ENCODE measurements around the gene CCAR1. TPM values are rescaled to one million over a fixed set of nuclear protein-coding genes. Genes with fewer than 3 reads are reported as not detected.

Gene CCAR1
- total and polyA plus RNA-seq, 2 of the 4 experiments (the other 2 are of a cell fraction): 35.1 to 60.8 TPM

DNA sequence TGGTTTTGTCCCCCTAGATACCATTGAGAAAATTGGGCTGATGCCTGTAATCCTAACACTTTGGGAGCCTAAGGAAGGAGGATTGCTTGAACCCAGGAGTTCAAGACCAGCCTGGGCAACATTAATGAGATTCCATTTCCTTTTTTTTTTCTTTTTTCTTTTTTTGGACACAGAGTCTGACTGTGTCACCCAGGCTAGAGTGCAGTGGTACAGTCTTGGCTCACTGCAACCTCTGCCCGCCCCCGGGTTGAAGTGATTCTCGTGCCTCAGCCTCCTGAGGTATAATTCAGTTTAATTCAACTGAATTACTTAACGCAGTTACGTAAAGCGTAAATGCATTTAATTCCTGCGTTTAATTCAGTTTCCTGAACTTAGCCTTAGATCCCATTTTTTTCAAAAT, 13.3 kb downstream of the CCAR1 start:
- peaks cover 8% of the 10 kb centered on the region for H4K20me1 ChIP-seq (ENCODE audit: insufficient read depth, low read length)
- no peak overlapping the region for H4K5ac ChIP-seq (ENCODE audit: low read depth, low read length)
- peaks cover 62% of the 10 kb centered on the region for H3K36me3 ChIP-seq (ENCODE audit: control insufficient read depth, insufficient read depth, low read length)
- no peak overlapping the region for H3K18ac ChIP-seq (ENCODE audit: low read depth, low read length)
- H3K9me1 ChIP-seq (ENCODE audit: insufficient read depth, low read length): peaks cover 6% of the 10 kb centered on the region
- no peak overlapping the region for H3K56ac ChIP-seq (ENCODE audit: extremely low read depth, insufficient read depth, low read length)
- intact Hi-C loops (cut with micrococcal nuclease) (no loop called here), in situ Hi-C loops (cut with MboI; ENCODE audit: low sequenced_read_pairs) (no loop called here), dilution Hi-C loops (cut with HindIII; ENCODE audit: low sequenced_read_pairs, unreplicated experiment) (no loop called here)
- 95% methylated on average over 3 of the region's 7 CpGs; no CpG with 5 or more reads in 1 of the 2 experiments for WGBS, 2 experiments (ENCODE audit: extremely low coverage in 2 of 2, insufficient read length in 1 of 2)
- no peak overlapping the region for H2AK9ac ChIP-seq (replicated peaks; ENCODE audit: low read depth, low read length, poor library complexity)
- no peak overlapping the region for H4K91ac ChIP-seq (ENCODE audit: insufficient read depth, low read depth, low read length)
- no peak overlapping the region for H2BK20ac ChIP-seq (ENCODE audit: low read depth, low read length)
- no peak overlapping the region for H2AFZ ChIP-seq (replicated peaks; ENCODE audit: low read length, poor library complexity)
- H2BK120ac ChIP-seq (ENCODE audit: low read depth, low read length): no peak overlapping the region
- no peak overlapping the region for H2BK5ac ChIP-seq (ENCODE audit: low read depth, low read length, poor library complexity, severe bottlenecking)
- H3K79me1 ChIP-seq (ENCODE audit: low read depth in 1 of 2, low read length in 2 of 2): peaks cover 26 to 55% of the 10 kb centered on the region in 2 experiments
- no peak overlapping the region for H3K4ac ChIP-seq (ENCODE audit: low read depth, low read length)
- POLR2A ChIA-PET (ENCODE audit: unreplicated experiment): no interaction called here
- ATAC-seq (ENCODE audit: low read depth) (no peak), DNase-seq (no peak)
- no peak overlapping the region; the same call in 1 of the 2 replicates for H3K23ac ChIP-seq (ENCODE audit: low read depth, low read length)
- no peak overlapping the region for H3K4me2 ChIP-seq (ENCODE audit: low read depth, low read length)
- H3K4me1 ChIP-seq (ENCODE audit: control insufficient read depth, insufficient read depth, low read length): no peaks in the 10 kb centered on the region
- H3K9ac ChIP-seq (ENCODE audit: low read depth, low read length): no peak overlapping the region
- H3K9me3 ChIP-seq (ENCODE audit: control insufficient read depth, insufficient read depth, low read length): no peaks in the 10 kb centered on the region
- no peak overlapping the region for H3K14ac ChIP-seq (replicated peaks; ENCODE audit: low read depth, low read length)
- TF ChIP-seq, protein P1, sequence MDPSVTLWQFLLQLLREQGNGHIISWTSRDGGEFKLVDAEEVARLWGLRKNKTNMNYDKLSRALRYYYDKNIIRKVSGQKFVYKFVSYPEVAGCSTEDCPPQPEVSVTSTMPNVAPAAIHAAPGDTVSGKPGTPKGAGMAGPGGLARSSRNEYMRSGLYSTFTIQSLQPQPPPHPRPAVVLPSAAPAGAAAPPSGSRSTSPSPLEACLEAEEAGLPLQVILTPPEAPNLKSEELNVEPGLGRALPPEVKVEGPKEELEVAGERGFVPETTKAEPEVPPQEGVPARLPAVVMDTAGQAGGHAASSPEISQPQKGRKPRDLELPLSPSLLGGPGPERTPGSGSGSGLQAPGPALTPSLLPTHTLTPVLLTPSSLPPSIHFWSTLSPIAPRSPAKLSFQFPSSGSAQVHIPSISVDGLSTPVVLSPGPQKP (IDR thresholded peaks at IDR 0.05; ENCODE audit: borderline replicate concordance, low read depth, low read length): no peak
- TF ChIP-seq FOS (IDR thresholded peaks at IDR 0.05; ENCODE audit: low read depth, low read length) (no peak), RAD21 (IDR thresholded peaks at IDR 0.05; ENCODE audit: low read length) (no peak), RFX5 (IDR thresholded peaks at IDR 0.05; ENCODE audit: low read depth, low read length) (no peak), CEBPB (IDR thresholded peaks at IDR 0.05; ENCODE audit: low read depth, low read length) (no peak), SMC3 (IDR thresholded peaks at IDR 0.05; ENCODE audit: low read depth, low read length) (no peak), CHD1 (IDR thresholded peaks at IDR 0.05; ENCODE audit: low read depth, low read length) (no peak), POLR2A (IDR thresholded peaks at IDR 0.05; ENCODE audit: low read depth, low read length) (no peak), RCOR1 (IDR thresholded peaks at IDR 0.05; ENCODE audit: insufficient replicate concordance, low read length) (no peak), BHLHE40 (IDR thresholded peaks at IDR 0.05; ENCODE audit: low read depth, low read length) (no peak), MXI1 (IDR thresholded peaks at IDR 0.05; ENCODE audit: borderline replicate concordance, low read depth, low read length) (no peak), MAFK (IDR thresholded peaks at IDR 0.05; ENCODE audit: low read depth, low read length) (no peak)
- TF ChIP-seq, protein P2, sequence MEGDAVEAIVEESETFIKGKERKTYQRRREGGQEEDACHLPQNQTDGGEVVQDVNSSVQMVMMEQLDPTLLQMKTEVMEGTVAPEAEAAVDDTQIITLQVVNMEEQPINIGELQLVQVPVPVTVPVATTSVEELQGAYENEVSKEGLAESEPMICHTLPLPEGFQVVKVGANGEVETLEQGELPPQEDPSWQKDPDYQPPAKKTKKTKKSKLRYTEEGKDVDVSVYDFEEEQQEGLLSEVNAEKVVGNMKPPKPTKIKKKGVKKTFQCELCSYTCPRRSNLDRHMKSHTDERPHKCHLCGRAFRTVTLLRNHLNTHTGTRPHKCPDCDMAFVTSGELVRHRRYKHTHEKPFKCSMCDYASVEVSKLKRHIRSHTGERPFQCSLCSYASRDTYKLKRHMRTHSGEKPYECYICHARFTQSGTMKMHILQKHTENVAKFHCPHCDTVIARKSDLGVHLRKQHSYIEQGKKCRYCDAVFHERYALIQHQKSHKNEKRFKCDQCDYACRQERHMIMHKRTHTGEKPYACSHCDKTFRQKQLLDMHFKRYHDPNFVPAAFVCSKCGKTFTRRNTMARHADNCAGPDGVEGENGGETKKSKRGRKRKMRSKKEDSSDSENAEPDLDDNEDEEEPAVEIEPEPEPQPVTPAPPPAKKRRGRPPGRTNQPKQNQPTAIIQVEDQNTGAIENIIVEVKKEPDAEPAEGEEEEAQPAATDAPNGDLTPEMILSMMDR (conservative IDR thresholded peaks at IDR 0.05; ENCODE audit: low read depth, low read length): no peak
- TF ChIP-seq, protein P3, sequence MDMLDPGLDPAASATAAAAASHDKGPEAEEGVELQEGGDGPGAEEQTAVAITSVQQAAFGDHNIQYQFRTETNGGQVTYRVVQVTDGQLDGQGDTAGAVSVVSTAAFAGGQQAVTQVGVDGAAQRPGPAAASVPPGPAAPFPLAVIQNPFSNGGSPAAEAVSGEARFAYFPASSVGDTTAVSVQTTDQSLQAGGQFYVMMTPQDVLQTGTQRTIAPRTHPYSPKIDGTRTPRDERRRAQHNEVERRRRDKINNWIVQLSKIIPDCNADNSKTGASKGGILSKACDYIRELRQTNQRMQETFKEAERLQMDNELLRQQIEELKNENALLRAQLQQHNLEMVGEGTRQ (IDR thresholded peaks at IDR 0.05; ENCODE audit: low read depth, low read length): no peak
- H3K4me3 ChIP-seq (ENCODE audit: insufficient read depth, low read depth, low read length): no peak overlapping the region
- H2AK5ac ChIP-seq (ENCODE audit: low read depth, low read length): no peak overlapping the region
- H4K8ac ChIP-seq (ENCODE audit: low read depth in 2 of 2, low read length in 2 of 2): no peak overlapping the region
- BruUV-seq (replicated peaks): no TSS peak
- H2BK15ac ChIP-seq (ENCODE audit: low read depth, low read length): no peak overlapping the region
- H3K27ac ChIP-seq (ENCODE audit: insufficient read depth, low read length): no peak overlapping the region
- CTCF ChIA-PET: no interaction called here
- H3K27me3 ChIP-seq (ENCODE audit: control insufficient read depth, insufficient read depth, low read length): no peaks in the 10 kb centered on the region

All from IMR-90 (cell line).